Stimulated activated CD4-positive, alpha-beta T cell treated with anti-CD3 and anti-CD28 coated beads, TNF-alpha, amount 100 ng/mL, for 48 hours (primary cell): ENCODE results near the gene SULT2B1.

Experiments used
- DNase-seq, 3 donors: peaks; one replicate each; pipeline ENCODE4 v3.0.0-alpha.2; 2020; ENCODE audit warnings: low read depth in 3 of 3

The SULT2B1 gene

DNA sequence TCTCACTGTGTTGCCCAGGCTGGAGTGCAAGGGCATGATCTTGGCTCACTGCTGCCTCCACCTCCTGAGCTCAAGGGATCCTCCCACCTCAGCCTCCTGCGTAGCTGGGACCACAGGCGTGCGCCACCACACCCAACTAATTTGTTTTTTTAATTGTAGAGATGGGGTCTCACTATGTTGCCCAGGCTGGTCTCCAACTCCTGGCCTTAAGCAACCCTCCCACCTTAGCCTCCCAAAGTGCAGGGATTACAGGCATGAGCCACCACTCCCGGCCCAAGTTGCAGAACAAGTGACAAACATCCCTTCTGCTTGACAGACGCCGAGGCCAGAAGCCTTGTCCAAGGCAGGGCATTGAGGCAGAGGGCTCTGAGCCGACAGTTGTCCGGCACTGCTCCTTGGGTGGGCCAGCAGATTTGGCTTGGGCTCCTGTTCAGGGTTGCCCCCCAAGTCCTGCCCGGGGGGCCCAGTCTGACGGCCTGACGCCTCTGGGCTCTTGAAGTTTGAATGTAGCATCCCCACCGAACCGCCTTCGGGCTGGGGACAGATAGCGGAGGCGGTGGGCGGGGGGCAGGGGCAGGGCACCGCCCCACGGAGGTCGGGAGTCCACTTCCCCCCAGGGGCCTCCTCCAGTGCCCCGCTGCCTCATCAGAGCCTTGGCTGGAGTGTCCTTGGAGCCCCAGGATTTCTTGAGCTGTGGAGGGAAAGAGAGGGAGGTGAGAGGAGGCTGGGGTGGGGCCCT is 48.9 kb downstream of the SULT2B1 start:
- DNase-seq = no peak

DNA sequence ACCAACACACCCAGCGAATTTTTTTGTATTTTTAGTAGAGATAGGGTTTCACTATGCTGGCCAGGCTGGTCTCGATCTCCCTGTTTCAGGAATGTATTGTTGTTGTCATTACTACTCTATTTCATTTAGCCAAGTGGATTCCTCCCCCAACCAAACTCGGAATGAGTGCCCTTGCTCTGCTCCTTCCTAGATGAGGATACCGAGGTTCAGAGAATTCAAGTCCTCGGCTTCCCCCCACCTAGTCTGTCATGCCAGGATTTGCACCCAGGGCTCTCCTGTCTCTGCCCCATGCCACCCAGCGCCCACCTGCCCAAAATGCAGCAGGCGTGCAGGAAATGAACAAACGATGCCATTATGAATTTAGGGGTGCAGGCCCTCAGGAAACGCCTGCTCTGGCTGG is 51.0 kb downstream of the SULT2B1 start:
- DNase-seq = no peak

DNA sequence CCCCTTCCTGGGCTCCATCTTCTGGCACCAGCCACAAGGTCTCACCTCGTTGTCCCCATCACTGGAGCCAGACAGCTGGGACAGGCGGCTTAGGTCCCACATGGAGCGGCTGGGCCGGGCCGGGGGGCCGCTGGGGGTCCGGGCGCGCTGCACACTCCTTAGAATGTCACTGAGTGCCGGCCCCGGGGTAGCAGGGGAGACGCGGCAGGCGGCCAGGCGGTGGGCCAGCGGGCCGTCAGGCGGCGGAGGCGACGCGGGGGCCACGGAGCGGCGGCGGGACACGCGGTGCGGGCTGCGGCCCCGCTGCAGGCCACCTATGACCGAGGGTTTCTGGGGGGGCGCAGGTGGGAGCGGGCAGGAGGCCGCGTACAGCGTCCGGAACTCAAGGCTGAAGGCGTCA is 51.5 kb downstream of the SULT2B1 start:
- no peak for DNase-seq

DNA sequence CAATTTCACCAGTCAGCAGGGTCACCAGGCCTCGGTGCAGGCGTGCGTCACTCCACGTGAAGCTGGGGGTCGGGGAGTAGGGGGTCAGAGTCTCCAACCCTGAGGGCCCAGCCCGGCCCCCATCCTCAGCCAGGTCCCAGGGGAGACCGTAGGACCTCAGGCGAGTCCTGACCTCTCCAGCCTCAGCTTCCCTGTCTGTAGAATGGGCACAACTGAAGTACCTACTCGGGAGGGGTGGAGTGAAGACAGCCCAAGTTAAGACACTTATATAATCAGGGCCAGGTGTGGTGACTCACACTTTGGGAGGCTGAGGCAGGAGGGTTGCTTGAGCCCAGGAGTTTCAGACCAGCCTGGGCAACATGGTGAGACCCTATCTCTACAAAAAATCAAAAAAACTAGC is 51.9 kb downstream of the SULT2B1 start:
- DNase-seq = no peak

DNA sequence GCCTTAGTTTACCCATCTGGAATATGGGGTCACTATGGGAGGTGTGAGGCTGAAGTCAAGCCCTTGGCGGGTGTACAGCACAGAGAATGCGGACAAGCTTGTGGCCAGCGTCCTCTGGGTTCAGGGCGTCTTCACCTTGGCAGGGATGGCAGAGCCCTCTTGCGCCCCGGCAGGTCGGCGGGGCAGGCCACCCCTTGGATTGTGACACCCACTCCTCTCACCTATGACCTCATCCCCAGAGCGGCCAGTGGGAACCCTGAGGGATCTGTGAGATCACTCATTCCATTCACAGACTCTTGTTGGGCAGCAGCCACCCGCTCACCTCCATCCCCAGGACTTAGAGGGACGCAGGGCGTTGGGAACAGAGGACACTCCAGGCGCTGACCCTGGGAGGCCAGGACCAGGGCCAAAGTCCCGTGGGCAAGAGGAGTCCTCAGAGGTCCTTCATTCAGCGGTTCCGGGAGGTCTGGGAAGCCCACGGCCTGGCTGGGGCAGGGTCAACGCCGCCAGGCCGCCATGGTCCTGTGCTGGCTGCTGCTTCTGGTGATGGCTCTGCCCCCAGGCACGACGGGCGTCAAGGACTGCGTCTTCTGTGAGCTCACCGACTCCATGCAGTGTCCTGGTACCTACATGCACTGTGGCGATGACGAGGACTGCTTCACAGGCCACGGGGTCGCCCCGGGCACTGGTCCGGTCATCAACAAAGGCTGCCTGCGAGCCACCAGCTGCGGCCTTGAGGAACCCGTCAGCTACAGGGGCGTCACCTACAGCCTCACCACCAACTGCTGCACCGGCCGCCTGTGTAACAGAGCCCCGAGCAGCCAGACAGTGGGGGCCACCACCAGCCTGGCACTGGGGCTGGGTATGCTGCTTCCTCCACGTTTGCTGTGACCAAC is 54.7 kb downstream of the SULT2B1 start, which contains the start of gene SPACA4:
Gene SPACA4, plus strand, starts transcription at position 280 of the 896 bp plus-strand sequence. Its CDS starts 237 bp downstream, at position 517.
- DNase-seq = no peak

DNA sequence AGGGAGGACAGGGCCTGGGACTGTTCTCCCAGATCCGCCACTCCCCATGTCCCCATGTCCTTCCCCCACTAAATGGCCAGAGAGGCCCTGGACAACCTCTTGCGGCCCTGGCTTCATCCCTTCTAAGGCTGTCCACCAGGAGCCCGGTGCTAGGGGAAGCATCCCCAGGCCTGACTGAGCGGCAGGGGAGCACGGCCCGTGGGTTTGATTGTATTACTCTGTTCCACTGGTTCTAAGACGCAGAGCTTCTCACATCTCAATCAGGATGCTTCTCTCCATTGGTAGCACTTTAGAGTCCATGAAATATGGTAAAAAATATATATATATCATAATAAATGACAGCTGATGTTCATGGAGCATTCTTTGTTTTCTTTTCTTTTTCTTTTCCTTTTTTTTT is 55.4 kb downstream of the SULT2B1 start:
- DNase-seq = no peak

DNA sequence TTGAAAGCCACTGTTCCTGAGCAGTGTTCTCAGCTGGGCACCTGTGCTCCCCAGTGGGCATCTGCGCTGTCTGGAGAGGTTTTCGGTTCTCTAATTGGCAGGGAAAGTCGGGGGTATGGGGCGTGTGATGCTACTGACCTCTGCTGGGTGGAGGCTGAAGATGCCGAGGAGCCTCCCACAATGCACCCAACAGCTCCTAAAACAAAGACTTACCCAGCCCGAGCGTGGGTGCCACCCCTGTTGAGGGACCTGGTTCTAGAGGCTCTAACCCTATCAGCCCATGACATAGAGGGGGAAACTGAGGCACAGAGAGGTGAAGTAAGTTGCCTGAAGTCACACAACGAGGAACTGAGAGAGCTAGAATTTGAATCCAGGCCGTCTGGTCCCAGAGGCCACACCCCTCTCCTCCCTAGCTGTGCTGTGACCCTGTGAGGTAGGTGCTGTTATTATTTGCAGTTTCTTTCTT is 56.9 kb downstream of the SULT2B1 start:
- DNase-seq = no peak

DNA sequence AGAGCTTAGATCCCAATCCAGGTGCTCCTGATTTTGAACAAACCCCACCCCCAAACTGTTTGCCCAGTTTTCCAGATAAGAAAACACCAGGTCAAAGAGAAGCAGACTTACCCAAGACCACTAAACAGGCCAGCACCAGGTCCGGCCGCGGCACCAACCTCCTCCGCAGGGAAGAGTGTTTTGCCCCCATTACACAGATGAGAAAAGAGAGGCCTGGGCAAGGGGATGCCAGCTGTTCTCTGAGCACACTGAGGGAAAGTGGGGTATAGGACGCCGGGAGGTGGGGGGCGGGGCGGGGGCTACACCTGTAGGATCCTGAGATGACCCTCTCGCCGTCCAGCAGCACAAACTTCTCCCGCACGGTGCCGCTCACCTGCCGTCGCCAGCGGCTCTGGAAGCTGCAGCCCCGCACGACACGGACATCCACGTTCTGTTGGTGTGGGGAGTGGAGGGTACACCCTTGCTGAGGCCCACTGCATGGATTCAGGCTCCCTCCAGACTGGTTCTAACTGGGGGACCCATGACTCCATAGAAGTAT is 57.7 kb downstream of the SULT2B1 start:
- DNase-seq = no peak

DNA sequence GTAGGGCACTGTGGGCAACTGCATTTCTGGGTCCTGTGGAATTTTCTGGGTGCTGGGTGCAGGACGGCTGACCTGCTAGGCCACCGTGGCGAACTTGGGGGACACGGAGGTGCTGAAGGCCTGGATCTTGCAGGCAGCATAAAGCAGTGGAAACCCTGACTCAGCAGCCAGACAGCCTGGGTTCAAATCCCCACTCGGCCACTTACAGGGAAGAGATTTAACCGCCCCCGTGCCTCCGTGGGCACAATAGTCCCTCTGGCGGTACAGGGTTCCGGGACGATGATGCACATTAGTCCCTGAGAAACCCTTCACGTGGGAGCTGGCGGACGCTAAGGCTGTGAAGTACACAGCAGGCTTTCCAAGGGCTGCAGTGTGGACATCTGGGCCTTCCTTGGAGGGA is 59.9 kb downstream of the SULT2B1 start:
- no peak for DNase-seq

DNA sequence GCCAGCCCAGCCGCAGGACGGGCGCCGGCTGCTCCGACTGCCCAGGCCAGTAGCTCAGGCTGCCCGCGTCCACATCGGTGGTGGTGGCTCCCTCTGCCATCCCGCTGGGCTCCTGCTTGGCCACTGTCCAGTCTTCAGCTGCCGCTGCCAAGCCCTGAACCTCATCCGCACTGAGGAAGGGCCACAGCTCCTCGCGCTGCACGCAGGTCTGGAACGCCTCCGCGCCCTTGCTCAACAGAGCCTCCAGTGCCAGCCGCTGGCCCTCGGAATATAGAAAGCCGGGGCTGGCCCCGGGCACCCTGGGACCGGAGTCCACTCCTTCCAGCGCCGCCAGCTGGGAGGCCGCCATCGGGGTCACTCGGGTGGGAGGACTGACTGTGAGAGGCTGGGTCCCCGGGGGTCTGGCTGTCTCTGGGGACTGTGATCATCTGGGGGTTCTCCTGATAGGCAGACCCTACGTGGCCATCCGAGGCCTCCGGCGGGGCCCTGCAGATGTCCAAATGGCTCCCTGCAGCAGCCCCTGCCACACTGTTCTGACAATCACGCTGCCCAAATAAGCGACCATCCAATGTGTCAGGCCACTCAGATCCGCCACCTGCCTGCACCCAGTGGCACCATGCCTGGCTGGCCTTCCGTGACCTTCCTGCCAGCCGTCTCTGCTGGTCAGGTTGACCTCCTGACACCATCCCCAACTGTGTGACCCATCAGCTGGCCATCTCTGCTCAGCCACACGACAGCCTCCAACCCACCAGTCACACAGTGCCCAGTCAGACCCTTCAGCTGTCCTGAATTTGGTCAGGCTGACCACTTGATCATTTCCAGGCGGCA is 61.3 kb downstream of the SULT2B1 start:
- no peak for DNase-seq

DNA sequence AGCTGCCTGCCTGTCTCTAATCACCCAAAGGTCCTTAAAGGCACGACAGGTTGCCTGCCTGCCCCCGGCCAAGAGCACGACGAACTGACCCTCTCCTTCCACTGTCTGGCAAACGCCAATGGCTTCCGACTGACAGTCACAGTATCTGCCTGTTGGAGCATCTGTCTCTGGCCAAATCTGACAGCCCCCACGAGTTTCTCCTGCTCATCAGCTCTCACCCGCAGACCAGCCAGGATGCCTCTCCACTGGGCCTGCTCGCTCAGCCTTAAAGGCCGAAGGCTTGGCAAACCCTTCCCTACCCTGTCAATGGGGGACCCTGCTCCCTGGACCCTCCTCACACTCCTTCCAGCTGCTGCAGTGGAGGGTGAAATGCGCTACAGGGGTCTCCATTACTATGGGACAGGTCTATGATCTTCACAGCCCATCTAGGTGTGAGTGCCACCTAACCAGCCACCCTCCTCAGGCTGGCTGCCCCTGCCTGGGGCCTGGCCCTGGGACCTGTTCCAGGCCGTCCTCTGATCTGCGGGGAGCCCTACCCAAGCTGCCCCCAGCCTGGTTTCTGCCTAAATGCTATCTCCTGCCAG is 62.0 kb downstream of the SULT2B1 start:
- no peak for DNase-seq

DNA sequence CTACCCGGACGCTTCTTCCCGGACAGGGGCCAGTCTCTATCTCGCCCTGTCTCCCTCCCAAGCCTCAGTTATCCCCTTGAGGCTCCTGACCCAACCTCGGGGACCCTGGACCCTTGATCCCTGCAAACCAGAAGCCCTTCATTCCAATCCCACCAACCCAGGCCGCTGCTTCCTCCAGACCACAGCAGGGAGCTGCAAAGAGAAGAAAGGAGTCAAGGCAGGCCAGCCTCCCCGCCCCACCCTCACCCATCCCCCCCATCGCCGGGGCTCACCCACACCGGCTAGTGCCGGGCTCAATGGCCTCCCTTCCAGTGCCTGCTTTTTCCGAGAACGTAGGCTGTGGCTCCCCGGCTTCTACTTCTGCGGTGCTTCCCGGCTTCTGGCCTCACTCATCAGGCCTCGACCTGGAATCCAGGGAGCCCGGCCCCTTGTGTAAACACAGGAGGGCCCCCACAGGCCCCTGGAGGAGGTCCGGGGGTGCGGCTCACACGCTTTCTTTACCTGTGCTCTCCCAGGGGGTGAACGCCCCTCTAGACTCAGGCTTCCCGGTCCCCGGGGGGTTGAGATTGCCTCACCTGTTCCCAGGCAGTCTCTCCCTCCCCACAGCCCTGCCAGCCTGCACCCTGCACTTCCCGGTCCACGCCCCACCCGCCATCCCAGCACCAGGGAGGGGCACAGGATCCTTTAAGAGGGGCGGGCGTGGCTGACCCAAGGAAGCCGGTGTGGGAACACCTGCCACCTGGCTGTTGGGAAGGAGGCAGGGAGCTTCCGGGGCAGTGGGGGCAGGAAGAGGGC is 62.7 kb downstream of the SULT2B1 start, which contains the start of gene FAM83E:
Gene FAM83E, minus strand, starts transcription at position 641 of the 795 bp plus-strand sequence. CDS start 1,704 bp downstream, outside the sequence.
- no peak for DNase-seq

DNA sequence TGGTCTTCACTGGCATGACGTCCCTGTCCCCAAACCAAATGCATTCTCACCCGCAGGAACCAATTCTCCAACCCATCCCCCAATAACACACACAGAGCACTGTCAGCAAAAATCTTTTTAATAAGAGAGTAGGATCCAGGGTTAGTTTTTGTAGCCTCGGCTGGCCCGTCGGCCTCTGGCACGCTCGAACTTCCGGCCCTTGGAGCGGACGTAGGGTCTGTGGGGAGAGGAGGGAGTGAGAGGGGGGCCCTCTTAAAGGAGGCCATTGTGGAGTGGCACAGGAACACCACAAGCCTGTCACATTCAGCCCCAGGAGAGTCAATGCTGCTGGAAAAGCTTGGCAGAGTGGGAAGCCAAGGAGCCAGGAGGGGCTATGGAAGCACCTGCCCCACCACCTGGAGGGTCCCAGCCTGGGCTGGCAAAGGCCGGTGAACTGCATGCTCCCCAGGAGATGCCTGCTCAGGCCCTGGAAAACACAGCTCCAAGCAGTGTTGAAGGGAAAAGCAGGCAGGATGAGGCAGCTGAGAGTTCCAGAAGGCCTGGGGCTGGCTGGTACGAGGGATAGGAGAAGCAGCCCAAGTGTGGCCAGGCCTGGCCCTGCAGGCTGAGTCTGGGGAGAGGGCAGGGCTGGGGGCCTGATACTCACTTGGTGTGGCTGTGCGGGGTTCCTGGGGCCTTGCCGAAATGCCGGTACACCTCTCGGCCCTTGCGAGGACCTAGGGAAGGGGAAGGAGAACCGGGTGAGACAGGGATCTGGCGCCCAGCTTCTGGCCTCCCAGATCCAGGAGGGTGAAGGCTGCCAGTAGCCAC is 63.5 kb downstream of the SULT2B1 start:
- no peak for DNase-seq

DNA sequence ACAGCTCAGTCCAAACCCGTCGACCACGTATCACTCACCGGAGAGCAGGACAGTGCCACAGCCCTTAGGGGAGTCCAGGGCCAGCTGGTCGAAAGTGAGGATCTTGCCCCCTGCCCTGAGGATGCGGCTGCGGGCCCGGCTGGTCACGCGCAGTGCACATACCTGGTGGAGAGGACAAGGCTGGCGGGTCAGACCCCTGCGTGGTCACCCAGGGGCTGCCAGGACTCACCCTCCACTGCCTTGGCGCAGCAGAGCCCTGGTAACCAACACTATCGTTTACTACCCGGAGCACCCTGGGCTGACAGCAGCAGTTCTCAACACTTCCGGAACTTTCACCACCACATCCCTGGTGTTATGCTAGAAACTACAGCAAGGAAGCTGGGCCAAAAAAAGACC is 64.1 kb downstream of the SULT2B1 start:
- no peak for DNase-seq

DNA sequence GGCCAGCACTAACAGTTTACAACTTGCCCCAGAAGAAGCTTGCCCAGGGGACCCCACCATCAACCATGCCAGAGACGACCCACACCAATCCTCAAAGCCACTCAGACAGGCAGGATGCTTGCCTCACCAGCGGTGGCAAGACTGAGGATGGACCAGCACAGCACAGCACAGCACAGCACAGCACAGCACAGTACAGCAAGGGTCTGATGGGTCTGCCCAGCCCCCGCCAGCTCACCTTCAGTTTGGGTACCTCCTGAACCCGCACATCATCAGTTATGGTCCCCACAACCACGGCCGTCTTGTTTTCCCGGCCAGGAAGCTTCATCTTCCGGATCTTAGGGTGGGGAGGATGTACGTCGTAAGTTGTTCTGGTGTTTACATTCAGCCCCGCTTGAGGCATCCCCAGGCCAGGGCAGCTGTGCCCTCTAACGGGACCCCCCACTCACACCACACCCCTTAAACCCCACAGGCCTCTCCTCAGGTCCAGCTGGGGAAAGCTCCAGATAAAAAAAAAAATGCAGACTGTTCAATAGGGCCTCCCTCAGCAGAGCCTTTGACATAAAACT is 64.6 kb downstream of the SULT2B1 start:
- DNase-seq = no peak

DNA sequence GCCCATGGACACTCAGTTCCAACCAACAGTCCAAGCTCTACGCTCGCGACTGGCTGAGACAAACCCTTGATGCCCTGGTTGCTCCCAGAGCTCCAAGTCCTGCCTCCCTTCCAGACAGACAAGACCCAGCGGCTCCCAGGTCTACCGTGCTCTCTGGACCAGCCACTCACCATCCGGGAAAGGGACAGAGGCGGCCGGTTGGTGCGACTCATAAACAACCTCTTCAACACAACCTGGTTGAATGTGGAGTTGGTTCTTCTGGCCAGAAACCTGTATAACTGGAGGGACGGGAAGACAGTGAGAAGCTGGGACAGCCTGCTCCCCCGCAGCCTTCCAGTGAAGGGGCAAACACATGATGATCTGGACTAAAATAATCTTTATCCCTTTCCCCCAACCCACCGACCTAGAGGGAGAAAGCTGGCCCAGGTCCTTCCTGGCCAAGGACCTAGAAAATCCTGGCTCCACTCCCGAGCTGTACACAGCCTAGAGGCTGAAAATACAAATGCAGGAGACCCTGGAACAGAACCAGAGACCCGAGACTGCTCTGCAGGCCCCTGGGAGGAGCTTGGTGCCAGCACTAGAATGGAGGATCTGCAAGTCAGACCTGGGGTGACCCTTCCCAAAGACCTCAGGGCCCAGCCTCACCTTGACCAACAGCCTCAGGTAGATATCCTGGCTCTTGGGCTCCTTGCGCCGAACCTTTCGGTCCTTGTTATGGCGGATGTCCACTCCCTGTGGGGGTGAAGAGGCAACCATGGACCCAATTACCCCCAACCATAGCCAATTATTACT is 65.4 kb downstream of the SULT2B1 start:
- no peak for DNase-seq

DNA sequence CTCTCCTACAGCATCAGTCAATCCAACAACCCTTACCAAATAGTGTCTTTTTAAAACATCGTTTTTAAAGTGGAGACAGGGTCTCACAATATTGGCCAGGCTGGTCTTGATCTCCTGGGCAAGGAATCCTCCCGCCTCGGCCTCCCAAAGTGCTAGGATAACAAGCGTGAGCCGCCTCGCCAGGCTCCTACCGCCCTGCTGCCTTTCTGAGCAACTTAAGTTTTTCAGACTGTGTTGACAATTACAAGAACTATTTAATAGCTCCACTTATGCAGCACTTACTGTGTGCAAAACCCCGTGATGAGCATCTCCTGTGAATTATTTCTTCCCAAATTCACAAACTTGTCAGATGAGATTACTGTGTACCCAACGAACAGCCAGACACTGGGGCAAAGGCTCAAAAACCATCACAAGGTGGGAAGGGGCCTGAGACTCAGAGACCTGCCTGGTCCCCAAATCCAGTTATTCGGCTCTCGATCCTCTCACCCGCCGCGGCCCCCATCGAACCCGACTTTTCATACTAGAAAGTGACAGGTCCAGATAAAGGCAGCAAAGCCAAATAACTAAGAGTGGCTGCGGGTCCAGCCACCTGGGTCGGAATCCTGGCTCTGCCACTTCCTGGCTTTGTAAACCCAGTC is 66.4 kb downstream of the SULT2B1 start:
- no peak for DNase-seq
